Tibial nerve (tissue), 4 donors: ENCODE data around the gene NEO1.

Experiments used
- CTCF ChIP-seq, 5 experiments: fragments of 200-600 bp in 3 of 5; fragments of 450-650 bp in 2 of 5; sonication (generic) in 3 of 5; IDR thresholded peaks; one replicate each; pipeline ENCODE4 v1.5.1; 2016 to 2019; ENCODE audit warnings: antibody characterized with exemption in 5 of 5, mild to moderate bottlenecking in 3 of 5, moderate library complexity in 2 of 5
- EP300 ChIP-seq, 2 donors: sonication (generic); formaldehyde crosslinking; IDR thresholded peaks; one replicate each; pipeline ENCODE4 v1.6.1; 2017; ENCODE audit warnings: antibody characterized with exemption in 2 of 2, mild to moderate bottlenecking in 1 of 2
- POLR2A ChIP-seq, 2 donors: fragments of 450-650 bp; IDR thresholded peaks; one replicate each; pipeline ENCODE4 v1.6.1; 2017; ENCODE audit warnings: antibody characterized with exemption in 2 of 2, mild to moderate bottlenecking in 2 of 2, moderate library complexity in 2 of 2

GRCh38 chr15:73228128-73228646 lies 175.9 kb downstream of the NEO1 start:
- no peak for TF ChIP-seq CTCF (IDR thresholded peaks at IDR 0.05)
- no peak for TF ChIP-seq POLR2A (IDR thresholded peaks at IDR 0.05)
- no peak for TF ChIP-seq EP300 (IDR thresholded peaks at IDR 0.05)
